Measurements from ENCODE around the gene ADCY5.

DNA sequence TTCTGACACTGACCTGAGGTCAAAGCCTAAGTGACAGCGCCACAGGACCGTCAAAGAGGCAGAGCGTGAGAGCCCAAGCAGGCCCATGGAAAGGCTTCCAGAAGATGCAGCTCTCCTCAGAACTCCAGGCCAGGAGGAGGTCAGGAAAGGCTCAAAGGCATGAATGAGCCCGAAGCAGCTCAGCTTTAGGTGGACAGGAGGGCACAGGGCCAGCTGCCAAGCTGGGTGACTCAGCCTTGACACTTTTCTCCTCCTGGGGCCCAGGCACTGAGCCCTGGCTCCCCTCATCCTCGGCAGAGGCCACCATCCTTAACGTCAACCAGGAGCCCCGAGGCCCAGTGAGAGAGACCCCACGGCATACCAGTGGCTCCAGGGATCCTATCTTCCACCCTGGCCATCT lies 62.9 kb downstream of the ADCY5 start:
- TF ChIP-seq, protein P1, sequence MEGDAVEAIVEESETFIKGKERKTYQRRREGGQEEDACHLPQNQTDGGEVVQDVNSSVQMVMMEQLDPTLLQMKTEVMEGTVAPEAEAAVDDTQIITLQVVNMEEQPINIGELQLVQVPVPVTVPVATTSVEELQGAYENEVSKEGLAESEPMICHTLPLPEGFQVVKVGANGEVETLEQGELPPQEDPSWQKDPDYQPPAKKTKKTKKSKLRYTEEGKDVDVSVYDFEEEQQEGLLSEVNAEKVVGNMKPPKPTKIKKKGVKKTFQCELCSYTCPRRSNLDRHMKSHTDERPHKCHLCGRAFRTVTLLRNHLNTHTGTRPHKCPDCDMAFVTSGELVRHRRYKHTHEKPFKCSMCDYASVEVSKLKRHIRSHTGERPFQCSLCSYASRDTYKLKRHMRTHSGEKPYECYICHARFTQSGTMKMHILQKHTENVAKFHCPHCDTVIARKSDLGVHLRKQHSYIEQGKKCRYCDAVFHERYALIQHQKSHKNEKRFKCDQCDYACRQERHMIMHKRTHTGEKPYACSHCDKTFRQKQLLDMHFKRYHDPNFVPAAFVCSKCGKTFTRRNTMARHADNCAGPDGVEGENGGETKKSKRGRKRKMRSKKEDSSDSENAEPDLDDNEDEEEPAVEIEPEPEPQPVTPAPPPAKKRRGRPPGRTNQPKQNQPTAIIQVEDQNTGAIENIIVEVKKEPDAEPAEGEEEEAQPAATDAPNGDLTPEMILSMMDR (conservative IDR thresholded peaks at IDR 0.05), result no peak
- no peak for TF ChIP-seq ZFX (IDR thresholded peaks at IDR 0.05)
